GM06990 (cell line): ENCODE measurements around the gene ENOX1.

Experiments
- DNase-seq: peaks from one replicate; pipeline ENCODE4 v3.0.0-alpha.2; 2011; ENCODE audit not compliant: insufficient read length; ENCODE audit errors: extremely low read depth
- H3K27me3 ChIP-seq: replicated peaks from 2 replicates; pipeline ENCODE4 v1.6.0; 2011; ENCODE audit warnings: low read length; ENCODE audit not compliant: control insufficient read depth, insufficient read depth
- H3K36me3 ChIP-seq: 2 replicates; pipeline ENCODE4 v1.5.1; 2011; ENCODE audit warnings: low read length; ENCODE audit not compliant: control insufficient read depth, insufficient read depth
- H3K4me3 ChIP-seq: replicated peaks from 2 replicates; pipeline ENCODE4 v1.5.1; 2011; ENCODE audit warnings: low read depth, mild to moderate bottlenecking, control low read depth, low read length
- CTCF ChIP-seq: IDR thresholded peaks from 2 replicates; pipeline ENCODE4 v1.5.1; 2011; ENCODE audit warnings: low read length, control low read depth, mild to moderate bottlenecking, inconsistent platforms; ENCODE audit not compliant: insufficient read depth, poor library complexity, severe bottlenecking

Gene ENOX1

GRCh38 chr13:43816401-43816889 lies 29.7 kb upstream of the ENOX1 start:
- DNase-seq, result no peak
- TF ChIP-seq CTCF, result no peak
- Histone ChIP-seq H3K36me3 (no peaks in the 10 kb centered on the region), H3K27me3 (no peaks in the 10 kb centered on the region), H3K4me3 (no peak overlapping the region)

- Histone ChIP-seq H3K27me3 (no peaks in the 10 kb centered on the region), H3K4me3 (no peak overlapping the region), H3K36me3 (no peaks in the 10 kb centered on the region)
- DNase-seq, result no peak
- no peak for TF ChIP-seq CTCF
These were observed 28.4 kb upstream of the ENOX1 start for GRCh38 chr13:43815204-43815603.

GRCh38 chr13:43808676-43809075 lies 21.9 kb upstream of the ENOX1 start:
- Histone ChIP-seq H3K27me3 (no peaks in the 10 kb centered on the region), H3K36me3 (no peaks in the 10 kb centered on the region), H3K4me3 (no peak overlapping the region)
- no peak for DNase-seq
- TF ChIP-seq CTCF, result no peak

- H3K36me3 ChIP-seq, result no peaks in the 10 kb centered on the region
- H3K4me3 ChIP-seq, result no peak overlapping the region
- no peak for DNase-seq
- no peak for TF ChIP-seq CTCF
- no peaks in the 10 kb centered on the region for H3K27me3 ChIP-seq
These were observed 18.9 kb upstream of the ENOX1 start for GRCh38 chr13:43805681-43806128.

GRCh38 chr13:43805071-43805468 lies 18.3 kb upstream of the ENOX1 start:
- DNase-seq, result no peak
- Histone ChIP-seq H3K36me3 (no peaks in the 10 kb centered on the region), H3K27me3 (no peaks in the 10 kb centered on the region), H3K4me3 (no peak overlapping the region)
- TF ChIP-seq CTCF, result no peak

GRCh38 chr13:43804461-43805070 lies 17.8 kb upstream of the ENOX1 start:
- DNase-seq, result peak; percentile 22
- no peak overlapping the region for H3K4me3 ChIP-seq
- peak; percentile 40 for TF ChIP-seq CTCF

More at GRCh38 chr13:43804461-43805070, 17.8 kb upstream of the ENOX1 start:
- Histone ChIP-seq H3K36me3 (no peaks in the 10 kb centered on the region), H3K27me3 (no peaks in the 10 kb centered on the region)
